Measurements from ENCODE around the gene CCL27.

- TF ChIP-seq CTCF (IDR thresholded peaks at IDR 0.05) = no peak
- no peak for TF ChIP-seq POLR2A (IDR thresholded peaks at IDR 0.05)
Measured at GRCh38 chr9:34712140-34712539, 49.7 kb upstream of the CCL27 start.

Measured in tibial nerve (tissue), 3 donors.